ENCODE data around the gene ANK3. TPM values are rescaled to one million over a fixed set of nuclear protein-coding genes. Genes with fewer than 3 reads are reported as not detected.

The ANK3 gene
- total and polyA plus RNA-seq, 2 experiments from 2014 or later: 26.2 to 49.0 TPM

Small RNA genes lying within 50 kb of the gene (small RNA-seq; reads per million reads assigned to genes)
- gene RF00019: not detected
